Measurements from ENCODE around the gene MGAT3. TPM values are rescaled to one million over a fixed set of nuclear protein-coding genes. Genes with fewer than 3 reads are reported as not detected.

The MGAT3 gene
- total RNA-seq, 2 donors from 2014 or later = 0.82 to 7.4 TPM

- intact Hi-C loops (cut with DNase I) = no loop called here
- WGBS = 91% methylated on average over 13 of the region's 13 CpGs
- H3K4me1 ChIP-seq (replicated peaks) = no peaks in the 10 kb centered on the region
Measured at GRCh38 chr22:39450258-39450955, 6.4 kb upstream of the MGAT3 start.

GRCh38 chr22:39452740-39453040, 4.1 kb upstream of the MGAT3 start:
- intact Hi-C loops (cut with DNase I) = no loop called here
- DNase-seq (ENCODE audit: low spot score) = no peak
- 73% methylated on average over 6 of the region's 6 CpGs for WGBS
- Histone ChIP-seq H3K27me3 (replicated peaks; ENCODE audit: insufficient read depth) (no peaks in the 10 kb centered on the region), H3K9me3 (no peaks in the 10 kb centered on the region), H3K4me3 (no peak overlapping the region), H3K36me3 (no peaks in the 10 kb centered on the region), H3K27ac (no peak overlapping the region), H3K4me1 (replicated peaks) (no peaks in the 10 kb centered on the region)
- TF ChIP-seq POLR2AphosphoS5 (IDR thresholded peaks at IDR 0.05) = no peak
- TF ChIP-seq POLR2A (IDR thresholded peaks at IDR 0.05) = no peak
- TF ChIP-seq CTCF (IDR thresholded peaks at IDR 0.05) = no peak

More at GRCh38 chr22:39450258-39450955, 6.4 kb upstream of the MGAT3 start:
- Histone ChIP-seq H3K36me3 (no peaks in the 10 kb centered on the region), H3K9me3 (no peaks in the 10 kb centered on the region), H3K4me3 (no peak overlapping the region), H3K27me3 (replicated peaks; ENCODE audit: insufficient read depth) (no peaks in the 10 kb centered on the region), H3K27ac (no peak overlapping the region)
- no peak for DNase-seq (ENCODE audit: low spot score)
- TF ChIP-seq POLR2A (IDR thresholded peaks at IDR 0.05) (no peak), CTCF (IDR thresholded peaks at IDR 0.05) (no peak)

GRCh38 chr22:39453765-39454378, 2.9 kb upstream of the MGAT3 start:
- Histone ChIP-seq H3K4me1 (replicated peaks) (no peaks in the 10 kb centered on the region), H3K27me3 (replicated peaks; ENCODE audit: insufficient read depth) (peaks cover 2% of the 10 kb centered on the region), H3K36me3 (no peaks in the 10 kb centered on the region), H3K9me3 (no peaks in the 10 kb centered on the region), H3K27ac (no peak overlapping the region), H3K4me3 (no peak overlapping the region)
- WGBS = 76% methylated on average over 9 of the region's 9 CpGs
- DNase-seq (ENCODE audit: low spot score) = no peak
- TF ChIP-seq POLR2A (IDR thresholded peaks at IDR 0.05) (no peak), POLR2AphosphoS5 (IDR thresholded peaks at IDR 0.05) (no peak), CTCF (IDR thresholded peaks at IDR 0.05) (no peak)
- intact Hi-C loops (cut with DNase I) = no loop called here

- DNase-seq (ENCODE audit: low spot score) = no peak
- H3K27me3 ChIP-seq (replicated peaks; ENCODE audit: insufficient read depth) = peaks cover 2% of the 10 kb centered on the region
- H3K36me3 ChIP-seq = no peaks in the 10 kb centered on the region
- 59% methylated on average over 7 of the region's 7 CpGs for WGBS
- TF ChIP-seq POLR2A (IDR thresholded peaks at IDR 0.05) (no peak), CTCF (IDR thresholded peaks at IDR 0.05) (no peak), POLR2AphosphoS5 (IDR thresholded peaks at IDR 0.05) (no peak)
- intact Hi-C loops (cut with DNase I) = no loop called here
- no peak overlapping the region for H3K4me3 ChIP-seq
- H3K4me1 ChIP-seq (replicated peaks) = no peaks in the 10 kb centered on the region
- no peaks in the 10 kb centered on the region for H3K9me3 ChIP-seq
- no peak overlapping the region for H3K27ac ChIP-seq
Measured at GRCh38 chr22:39454385-39454871, 2.4 kb upstream of the MGAT3 start.

- no peak for TF ChIP-seq POLR2AphosphoS5 (IDR thresholded peaks at IDR 0.05)
- TF ChIP-seq CTCF (IDR thresholded peaks at IDR 0.05) = no peak
- TF ChIP-seq POLR2A (IDR thresholded peaks at IDR 0.05) = no peak
- WGBS = 0% methylated on average over 1 of the region's 63 CpGs
- Histone ChIP-seq H3K27ac (no peak overlapping the region), H3K4me3 (peak overlapping the region; percentile 24 to 38), H3K27me3 (replicated peaks; ENCODE audit: insufficient read depth) (peaks cover 2% of the 10 kb centered on the region), H3K9me3 (no peaks in the 10 kb centered on the region), H3K4me1 (replicated peaks) (no peaks in the 10 kb centered on the region), H3K36me3 (no peaks in the 10 kb centered on the region)
- intact Hi-C loops (cut with DNase I) = no loop called here
- DNase-seq (ENCODE audit: low spot score) = no peak
Measured at GRCh38 chr22:39457198-39457555, 365 bp downstream of the MGAT3 start.
